ENCODE data around the gene KCNQ1. TPM values are rescaled to one million over a fixed set of nuclear protein-coding genes. Genes with fewer than 3 reads are reported as not detected.

KCNQ1 gene
- polyA plus RNA-seq, 1 donor (not counting 4 experiments of a cell fraction or from before 2014, with no cell fraction given): not detected

- DNase-seq (ENCODE audit: low read depth, low spot score): no peak
- no peak for FAIRE-seq
- H3K4me1 ChIP-seq (ENCODE audit: control insufficient read depth, extremely low read depth, insufficient read depth, low read length): no peaks in the 10 kb centered on the region
- no peak overlapping the region for H3K4me3 ChIP-seq (ENCODE audit: control insufficient read depth in 2 of 3, extremely low read depth in 1 of 3, insufficient read depth in 2 of 3, low read depth in 1 of 3, low read length in 3 of 3)
- no peak overlapping the region for H3K9ac ChIP-seq (ENCODE audit: control insufficient read depth, extremely low read depth, insufficient read depth, low read length)
- TF ChIP-seq CTCF (optimal IDR thresholded peaks at IDR 0.05 in 1 of 3, IDR thresholded peaks at IDR 0.05 in 1 of 3, conservative IDR thresholded peaks at IDR 0.05 in 1 of 3; ENCODE audit: extremely low read depth in 1 of 3, insufficient read depth in 2 of 3, low read length in 3 of 3) (no peak), EZH2 (IDR thresholded peaks at IDR 0.05; ENCODE audit: low read length) (no peak)
- no peaks in the 10 kb centered on the region for H3K9me1 ChIP-seq (ENCODE audit: control insufficient read depth, extremely low read depth, insufficient read depth, low read length)
- no peak overlapping the region for H3K27ac ChIP-seq (ENCODE audit: control insufficient read depth, insufficient read depth, low read length)
- no peaks in the 10 kb centered on the region for H3K9me3 ChIP-seq (ENCODE audit: control insufficient read depth, low read depth, low read length)
- H3K79me2 ChIP-seq (ENCODE audit: control insufficient read depth, insufficient read depth, low read length): no peaks in the 10 kb centered on the region
- no peaks in the 10 kb centered on the region for H3K36me3 ChIP-seq (ENCODE audit: control insufficient read depth in 2 of 2, extremely low read depth in 1 of 2, insufficient read depth in 2 of 2, low read length in 2 of 2)
- H4K20me1 ChIP-seq (ENCODE audit: control insufficient read depth, extremely low read depth, insufficient read depth, low read length): no peaks in the 10 kb centered on the region
- H2AFZ ChIP-seq (ENCODE audit: control insufficient read depth, low read length): no peak overlapping the region
- H3K27me3 ChIP-seq (ENCODE audit: control insufficient read depth, extremely low read depth, insufficient read depth, low read length): peaks cover 24% of the 10 kb centered on the region
- H3K4me2 ChIP-seq (ENCODE audit: control insufficient read depth, extremely low read depth, insufficient read depth, low read depth, low read length): no peak overlapping the region
- dilution Hi-C loops (cut with MboI; ENCODE audit: extremely low pct_ligation_motif_present, low sequenced_read_pairs): no loop called here
Observed at GRCh38 chr11:2746401-2747247, 301.8 kb downstream of the KCNQ1 start.

- FAIRE-seq: no peak
Observed at GRCh38 chr11:2747248-2748027, 302.6 kb downstream of the KCNQ1 start.

More at GRCh38 chr11:2747248-2748027, 302.6 kb downstream of the KCNQ1 start:
- H3K4me2 ChIP-seq (ENCODE audit: control insufficient read depth, extremely low read depth, insufficient read depth, low read depth, low read length): no peak overlapping the region
- no peak overlapping the region for H3K9ac ChIP-seq (ENCODE audit: control insufficient read depth, extremely low read depth, insufficient read depth, low read length)
- no peaks in the 10 kb centered on the region for H3K36me3 ChIP-seq (ENCODE audit: control insufficient read depth in 2 of 2, extremely low read depth in 1 of 2, insufficient read depth in 2 of 2, low read length in 2 of 2)
- no peaks in the 10 kb centered on the region for H3K79me2 ChIP-seq (ENCODE audit: control insufficient read depth, insufficient read depth, low read length)
- no peak overlapping the region for H3K4me3 ChIP-seq (ENCODE audit: control insufficient read depth in 2 of 3, extremely low read depth in 1 of 3, insufficient read depth in 2 of 3, low read depth in 1 of 3, low read length in 3 of 3)
- no peak overlapping the region for H2AFZ ChIP-seq (ENCODE audit: control insufficient read depth, low read length)
- dilution Hi-C loops (cut with MboI; ENCODE audit: extremely low pct_ligation_motif_present, low sequenced_read_pairs): no loop called here
- peaks cover 32% of the 10 kb centered on the region for H3K27me3 ChIP-seq (ENCODE audit: control insufficient read depth, extremely low read depth, insufficient read depth, low read length)
- no peak overlapping the region for H3K27ac ChIP-seq (ENCODE audit: control insufficient read depth, insufficient read depth, low read length)
- no peaks in the 10 kb centered on the region for H3K9me3 ChIP-seq (ENCODE audit: control insufficient read depth, low read depth, low read length)
- no peak for TF ChIP-seq EZH2 (IDR thresholded peaks at IDR 0.05; ENCODE audit: low read length)
- H4K20me1 ChIP-seq (ENCODE audit: control insufficient read depth, extremely low read depth, insufficient read depth, low read length): no peaks in the 10 kb centered on the region
- H3K4me1 ChIP-seq (ENCODE audit: control insufficient read depth, extremely low read depth, insufficient read depth, low read length): no peaks in the 10 kb centered on the region
- no peak for DNase-seq (ENCODE audit: low read depth, low spot score)
- no peaks in the 10 kb centered on the region for H3K9me1 ChIP-seq (ENCODE audit: control insufficient read depth, extremely low read depth, insufficient read depth, low read length)

All from keratinocyte (primary cell).